GM23338 (cell line): ENCODE data around the gene COTL1. TPM values are rescaled to one million over a fixed set of nuclear protein-coding genes. Genes with fewer than 3 reads are reported as not detected.

Experiments
- ATAC-seq: fragments of 200-7000 bp; cut with Tn5 transposase; 3 replicates; pipeline ENCODE4 v1.9.1; 2020
- DNase-seq: peaks from one replicate; pipeline ENCODE4 v3.0.0-alpha.2; 2015; ENCODE audit warnings: low spot score
- H2AFZ ChIP-seq: fragments of 200-600 bp; sonication (generic); 2 replicates; pipeline ENCODE4 v1.8.0; 2016; ENCODE audit warnings: antibody characterized with exemption, mild to moderate bottlenecking, moderate library complexity
- H3F3A ChIP-seq: fragments of 200-600 bp; sonication (generic); replicated peaks from 2 replicates; pipeline ENCODE4 v1.8.0; 2017; ENCODE audit warnings: antibody characterized with exemption, mixed run types, low read depth
- H3K27ac ChIP-seq: fragments of 200-600 bp; sonication (generic); 2 replicates; pipeline ENCODE4 v1.6.1; 2016; ENCODE audit warnings: low read depth
- H3K27me3 ChIP-seq: fragments of 200-600 bp; sonication (generic); 2 replicates; pipeline ENCODE4 v1.8.0; 2016; ENCODE audit warnings: mild to moderate bottlenecking, mixed run types, moderate library complexity; ENCODE audit not compliant: insufficient read depth
- H3K36me3 ChIP-seq: fragments of 200-600 bp; sonication (generic); 2 replicates; pipeline ENCODE4 v1.8.0; 2016; ENCODE audit warnings: mild to moderate bottlenecking; ENCODE audit not compliant: insufficient read depth
- H3K4me1 ChIP-seq: fragments of 200-600 bp; sonication (generic); 2 replicates; pipeline ENCODE4 v1.8.0; 2016; ENCODE audit warnings: mild to moderate bottlenecking, moderate library complexity; ENCODE audit not compliant: insufficient read depth
- H3K4me2 ChIP-seq: fragments of 200-600 bp; sonication (generic); 2 replicates; pipeline ENCODE4 v1.7.1; 2017; ENCODE audit warnings: mixed run types
- H3K4me3 ChIP-seq: fragments of 200-600 bp; sonication (generic); 2 replicates; pipeline ENCODE4 v1.6.1; 2016; ENCODE audit warnings: mixed run types
- H3K79me2 ChIP-seq: fragments of 200-600 bp; sonication (generic); replicated peaks from 2 replicates; pipeline ENCODE4 v1.8.0; 2017; ENCODE audit warnings: mild to moderate bottlenecking; ENCODE audit not compliant: insufficient read depth
- H3K9me2 ChIP-seq: fragments of 200-600 bp; sonication (generic); 2 replicates; pipeline ENCODE4 v1.8.0; 2017; ENCODE audit not compliant: insufficient read depth
- H4K20me1 ChIP-seq: fragments of 200-600 bp; sonication (generic); replicated peaks from 2 replicates; pipeline ENCODE4 v1.8.0; 2017; ENCODE audit warnings: mild to moderate bottlenecking; ENCODE audit not compliant: insufficient read depth
- H3K27ac Mint-ChIP-seq: 2 replicates; pipeline ENCODE4 v1.8.0; 2020; ENCODE audit warnings: inconsistent platforms, mild to moderate bottlenecking, moderate library complexity, mixed read lengths
- H3K27me3 Mint-ChIP-seq: 3 replicates; pipeline ENCODE4 v1.8.0; 2022; ENCODE audit warnings: low read depth, mild to moderate bottlenecking, moderate library complexity, mixed read lengths, inconsistent platforms; ENCODE audit not compliant: insufficient read depth, poor library complexity
- H3K36me3 Mint-ChIP-seq: 3 replicates; pipeline ENCODE4 v1.8.0; 2021; ENCODE audit warnings: low read depth, mild to moderate bottlenecking, inconsistent platforms, moderate library complexity, mixed read lengths
- H3K4me1 Mint-ChIP-seq: 3 replicates; pipeline ENCODE4 v1.8.0; 2020; ENCODE audit warnings: mild to moderate bottlenecking, inconsistent platforms, mixed read lengths
- H3K4me3 Mint-ChIP-seq: 3 replicates; pipeline ENCODE4 v1.8.0; 2021; ENCODE audit warnings: moderate library complexity, mild to moderate bottlenecking, inconsistent platforms, mixed read lengths
- H3K9me3 Mint-ChIP-seq: 3 replicates; pipeline ENCODE4 v1.8.0; 2020; ENCODE audit warnings: moderate library complexity, mild to moderate bottlenecking, inconsistent platforms, mixed read lengths
- CREB1 ChIP-seq: fragments of 250-450 bp; sonication (Bioruptor Pico); IDR thresholded peaks from 2 replicates; pipeline ENCODE4 v1.5.0; 2020; ENCODE audit warnings: low read depth, mild to moderate bottlenecking, moderate library complexity
- CTCF ChIP-seq, 2 experiments: fragments of 200-600 bp in 1 of 2; sonication (generic) in 1 of 2; conservative IDR thresholded peaks; 2 replicates each; pipeline versions ENCODE4 v1.5.1 to v1.6.1; 2016 to 2017; ENCODE audit warnings: antibody characterized with exemption in 2 of 2, low read depth in 2 of 2, mild to moderate bottlenecking in 2 of 2, moderate library complexity in 1 of 2
- ETS1 ChIP-seq: IDR thresholded peaks from 2 replicates; pipeline ENCODE4 v1.6.1; 2016; ENCODE audit warnings: antibody characterized with exemption
- EZH2 ChIP-seq: fragments of 200-600 bp; sonication (generic); IDR thresholded peaks from one replicate; pipeline ENCODE4 v1.8.0; 2017; ENCODE audit warnings: antibody characterized with exemption, mild to moderate bottlenecking, low read depth; ENCODE audit not compliant: unreplicated experiment
- JUNB ChIP-seq: IDR thresholded peaks from one replicate; pipeline ENCODE4 v1.6.1; 2016; ENCODE audit warnings: antibody characterized with exemption; ENCODE audit not compliant: unreplicated experiment
- NANOG ChIP-seq: IDR thresholded peaks from 2 replicates; pipeline ENCODE4 v1.6.1; 2016; ENCODE audit warnings: antibody characterized with exemption, borderline replicate concordance
- REST ChIP-seq: IDR thresholded peaks from one replicate; pipeline ENCODE4 v1.6.1; 2018; ENCODE audit warnings: antibody characterized with exemption; ENCODE audit not compliant: unreplicated experiment
- STAT1 ChIP-seq: IDR thresholded peaks from one replicate; pipeline ENCODE4 v1.6.1; 2016; ENCODE audit warnings: antibody characterized with exemption; ENCODE audit not compliant: unreplicated experiment
- ZNF114 ChIP-seq: fragments of 250-450 bp; sonication (Bioruptor Pico); IDR thresholded peaks from 2 replicates; pipeline ENCODE4 v1.5.0; 2020; ENCODE audit warnings: mild to moderate bottlenecking, moderate library complexity
- ZNF331 ChIP-seq: fragments of 250-450 bp; sonication (Bioruptor Pico); IDR thresholded peaks from 2 replicates; pipeline ENCODE4 v1.5.0; 2020; ENCODE audit warnings: low read depth, mild to moderate bottlenecking, moderate library complexity
- polyA plus RNA-seq: library from polyadenylated mRNA; unstranded; fragments of >200 nt; fragmentation: Nextera tagmentation; extraction: Ambion mirVana; gene quantifications from 2 replicates; pipeline ENCODE4 v1.2.1, GENCODE V29; 2016
- total RNA-seq: library from RNA; depleted of rRNA; stranded (reverse); fragments of >200 nt; shearing (Covaris generic); gene quantifications from 2 replicates; pipeline ENCODE4 v1.2.3, GENCODE V29; 2014

The COTL1 gene
- total and polyA plus RNA-seq, 2 experiments from 2014 or later, result 117 to 166 TPM

GRCh38 chr16:84577034-84577803, 40.7 kb downstream of the COTL1 start:
- Mint-ChIP-seq H3K27me3 (peaks cover 11% of the 10 kb centered on the region), H3K36me3 (0 out of 3 replicates have a peak, but pooled peaks cover 2% of the 10 kb centered on the region), H3K27ac (peak overlapping the region; percentile 23; the same call in 1 of the 2 replicates), H3K9me3 (no peaks in the 10 kb centered on the region; the same call in 2 of the 3 replicates), H3K4me3 (no peak overlapping the region), H3K4me1 (peaks cover 12% of the 10 kb centered on the region; the same call in 2 of the 3 replicates)
- no peak for TF ChIP-seq JUNB
- no peak for TF ChIP-seq CREB1
- no peak for TF ChIP-seq REST
- TF ChIP-seq NANOG, result no peak
- TF ChIP-seq CTCF (conservative IDR thresholded peaks at IDR 0.05; ENCODE audit: low read depth in 2 of 2), result no peak
- TF ChIP-seq EZH2, result no peak
- Histone ChIP-seq H3K27ac (no peak overlapping the region), H3K4me1 (no peaks in the 10 kb centered on the region; the same call in 1 of the 2 replicates), H3K79me2 (peaks cover 25% of the 10 kb centered on the region), H3K27me3 (no peaks in the 10 kb centered on the region), H4K20me1 (no peaks in the 10 kb centered on the region), H2AFZ (no peak overlapping the region), H3K9me2 (no peaks in the 10 kb centered on the region), H3F3A (no peaks in the 10 kb centered on the region), H3K36me3 (no peaks in the 10 kb centered on the region), H3K4me3 (no peak overlapping the region), H3K4me2 (no peak overlapping the region)
- no peak for ATAC-seq
- DNase-seq, result no peak

GRCh38 chr16:84575914-84576313, 42.0 kb downstream of the COTL1 start:
- Histone ChIP-seq H3F3A (no peaks in the 10 kb centered on the region), H3K4me2 (no peak overlapping the region), H3K36me3 (no peaks in the 10 kb centered on the region), H3K4me3 (no peak overlapping the region), H3K9me2 (no peaks in the 10 kb centered on the region), H4K20me1 (no peaks in the 10 kb centered on the region), H3K4me1 (no peaks in the 10 kb centered on the region; the same call in 1 of the 2 replicates), H3K27ac (no peak overlapping the region), H2AFZ (no peak overlapping the region), H3K79me2 (peaks cover 20% of the 10 kb centered on the region), H3K27me3 (no peaks in the 10 kb centered on the region)
- no peak for ATAC-seq
- no peak overlapping the region for H3K27ac Mint-ChIP-seq
- DNase-seq, result no peak
- H3K4me3 Mint-ChIP-seq, result no peak overlapping the region
- H3K4me1 Mint-ChIP-seq, result peaks cover 12% of the 10 kb centered on the region; the same call in 2 of the 3 replicates
- peaks cover 6% of the 10 kb centered on the region; the same call in 2 of the 3 replicates for H3K36me3 Mint-ChIP-seq
- H3K27me3 Mint-ChIP-seq, result peaks cover 13% of the 10 kb centered on the region
- no peaks in the 10 kb centered on the region; the same call in 2 of the 3 replicates for H3K9me3 Mint-ChIP-seq
- TF ChIP-seq STAT1 (no peak), EZH2 (no peak), CREB1 (no peak), ZNF114 (no peak), NANOG (no peak), ZNF331 (CRISPR knock-in tag) (no peak), ETS1 (no peak), CTCF (conservative IDR thresholded peaks at IDR 0.05; ENCODE audit: low read depth in 2 of 2) (no peak)
